AG08395 (cell line): ENCODE data around the gene PARP11.
A peak's percentile ranks its signal among the peaks of the same experiment; 100 is the strongest.

Experiments
- DNase-seq: peaks from one replicate; pipeline ENCODE4 v3.0.0; 2012; ENCODE audit warnings: mixed read lengths, low spot score

Gene PARP11

DNA sequence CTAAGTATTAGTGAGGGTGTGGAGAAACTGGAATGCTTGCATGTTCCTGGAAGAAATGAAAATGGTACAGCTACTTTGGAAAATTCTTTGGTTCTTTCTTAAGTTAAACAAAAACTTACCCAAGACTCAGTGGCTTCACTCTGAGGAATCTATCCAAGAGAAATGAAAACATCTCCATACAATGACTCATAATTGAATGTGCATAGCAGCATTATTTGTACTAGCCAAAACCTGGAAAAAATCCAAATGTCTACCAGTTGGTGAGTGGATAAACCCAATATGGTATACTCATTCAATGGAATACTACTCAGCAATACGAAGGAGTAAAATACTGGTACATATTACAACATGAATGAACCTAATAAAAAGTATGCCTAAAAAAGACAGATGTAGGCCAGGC, 102.3 kb downstream of the PARP11 start:
- DNase-seq: peak; percentile 42

DNA sequence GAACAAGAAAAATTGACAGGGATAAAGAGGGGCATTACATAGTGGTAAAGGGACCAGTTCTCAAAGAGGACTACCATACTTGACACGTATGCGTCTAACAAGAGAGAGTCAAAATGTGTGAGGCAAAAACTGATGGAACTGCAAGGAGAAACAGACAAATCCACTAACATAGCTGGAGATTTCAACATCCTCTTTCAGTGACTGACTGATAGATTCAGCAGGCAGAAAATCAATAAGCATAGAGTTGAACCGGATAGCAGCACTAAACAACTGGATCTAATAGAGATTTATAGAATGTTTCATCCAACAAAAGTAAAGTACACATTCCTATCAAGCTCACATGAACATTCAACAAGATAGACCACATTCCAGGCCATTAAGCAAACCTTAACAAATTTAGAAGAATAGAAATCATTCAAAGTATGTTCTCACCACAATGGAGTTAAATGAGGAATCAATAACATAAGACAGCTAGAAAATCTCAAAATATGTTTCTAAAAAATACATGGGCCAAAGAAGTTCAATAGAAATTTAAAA, 104.2 kb downstream of the PARP11 start:
- no peak for DNase-seq

DNA sequence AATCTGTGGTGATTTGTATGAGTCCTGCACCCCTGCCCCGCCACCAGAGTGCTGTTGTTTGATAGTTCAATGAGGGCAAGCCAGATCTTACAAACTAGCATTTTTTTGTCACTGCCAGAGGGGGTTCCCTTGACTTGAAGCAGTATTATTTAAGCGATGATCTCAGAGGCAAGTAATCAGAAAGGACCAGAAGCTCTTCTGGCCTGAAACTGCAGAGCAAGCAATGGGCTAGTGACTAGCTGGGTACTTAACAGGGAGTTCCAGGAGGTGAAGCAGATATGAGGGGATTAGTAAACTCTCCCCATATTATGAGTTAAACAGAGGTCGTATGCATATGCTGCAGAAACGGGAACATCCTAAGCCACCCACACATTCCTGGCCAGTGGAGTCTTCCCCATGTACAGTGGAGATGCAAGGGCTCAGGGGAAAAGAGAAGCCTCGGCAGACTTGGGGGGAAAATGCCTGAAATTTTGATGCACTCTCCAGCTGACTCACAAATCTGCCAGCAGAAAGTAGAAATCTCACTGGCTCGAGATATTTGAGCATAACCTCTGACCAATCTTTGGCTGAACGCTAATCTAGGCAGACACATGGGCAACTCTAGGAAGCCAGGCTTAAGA, 112.0 kb downstream of the PARP11 start:
- no peak for DNase-seq

DNA sequence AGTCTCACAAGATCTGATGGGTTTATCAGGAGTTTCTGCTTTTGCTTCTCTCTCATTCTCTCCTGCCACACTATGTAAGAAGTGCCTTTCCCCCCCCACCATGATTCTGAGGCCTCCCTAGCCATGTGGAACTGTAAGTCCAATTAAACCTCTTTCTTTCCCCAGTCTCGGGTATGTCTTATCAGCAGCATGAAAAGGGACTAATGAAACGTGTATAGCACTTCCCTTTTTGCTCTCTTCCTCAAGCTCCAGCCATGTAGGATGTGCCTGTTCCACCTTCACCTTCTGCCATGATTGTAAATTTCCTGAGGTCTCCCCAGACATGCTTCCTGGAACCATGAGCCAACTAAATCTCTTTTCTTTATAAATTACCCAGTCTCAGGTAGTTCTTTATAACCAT, 113.3 kb downstream of the PARP11 start:
- no peak for DNase-seq
